PFSK-1 (cell line): Measurements from ENCODE around the gene METTL14. TPM values are rescaled to one million over a fixed set of nuclear protein-coding genes. Genes with fewer than 3 reads are reported as not detected.

Experiments
- FOXP2 ChIP-seq: optimal IDR thresholded peaks from 2 replicates; pipeline ENCODE3; 2011; ENCODE audit warnings: borderline replicate concordance, control low read depth, inconsistent platforms; ENCODE audit not compliant: insufficient read depth; ENCODE audit errors: extremely low read length, extremely low read depth
- POLR2AphosphoS5 ChIP-seq: IDR thresholded peaks from 2 replicates; pipeline ENCODE4 v1.6.1; 2012; ENCODE audit warnings: low read depth, mild to moderate bottlenecking, control low read depth, low read length, moderate library complexity
- SIN3A ChIP-seq: IDR thresholded peaks from 2 replicates; pipeline ENCODE4 v1.6.1; 2012; ENCODE audit warnings: mild to moderate bottlenecking, low read length, moderate library complexity, borderline replicate concordance; ENCODE audit not compliant: insufficient read depth
- TAF1 ChIP-seq: IDR thresholded peaks from 2 replicates; pipeline ENCODE4 v1.6.1; 2012; ENCODE audit warnings: low read length, control low read depth, borderline replicate concordance; ENCODE audit not compliant: insufficient read depth
- polyA plus RNA-seq: library from polyadenylated mRNA; unstranded; fragments of >200 nt; gene quantifications from one replicate; pipeline ENCODE4 v1.2.1, GENCODE V29; 2012; ENCODE audit warnings: low read depth, missing spikeins; ENCODE audit not compliant: insufficient read length
- TF ChIP-seq, protein P1 (sequence below), 2 experiments: IDR thresholded peaks; 2 replicates each; pipeline versions ENCODE4 v1.6.1 to v1.8.0; 2011 to 2012; ENCODE audit warnings: low read depth in 2 of 2, low read length in 2 of 2, control low read depth in 1 of 2, inconsistent platforms in 1 of 2, mild to moderate bottlenecking in 1 of 2, moderate library complexity in 1 of 2; ENCODE audit not compliant: insufficient read depth in 1 of 2

The METTL14 gene
- 7.2 TPM for polyA plus RNA-seq

DNA sequence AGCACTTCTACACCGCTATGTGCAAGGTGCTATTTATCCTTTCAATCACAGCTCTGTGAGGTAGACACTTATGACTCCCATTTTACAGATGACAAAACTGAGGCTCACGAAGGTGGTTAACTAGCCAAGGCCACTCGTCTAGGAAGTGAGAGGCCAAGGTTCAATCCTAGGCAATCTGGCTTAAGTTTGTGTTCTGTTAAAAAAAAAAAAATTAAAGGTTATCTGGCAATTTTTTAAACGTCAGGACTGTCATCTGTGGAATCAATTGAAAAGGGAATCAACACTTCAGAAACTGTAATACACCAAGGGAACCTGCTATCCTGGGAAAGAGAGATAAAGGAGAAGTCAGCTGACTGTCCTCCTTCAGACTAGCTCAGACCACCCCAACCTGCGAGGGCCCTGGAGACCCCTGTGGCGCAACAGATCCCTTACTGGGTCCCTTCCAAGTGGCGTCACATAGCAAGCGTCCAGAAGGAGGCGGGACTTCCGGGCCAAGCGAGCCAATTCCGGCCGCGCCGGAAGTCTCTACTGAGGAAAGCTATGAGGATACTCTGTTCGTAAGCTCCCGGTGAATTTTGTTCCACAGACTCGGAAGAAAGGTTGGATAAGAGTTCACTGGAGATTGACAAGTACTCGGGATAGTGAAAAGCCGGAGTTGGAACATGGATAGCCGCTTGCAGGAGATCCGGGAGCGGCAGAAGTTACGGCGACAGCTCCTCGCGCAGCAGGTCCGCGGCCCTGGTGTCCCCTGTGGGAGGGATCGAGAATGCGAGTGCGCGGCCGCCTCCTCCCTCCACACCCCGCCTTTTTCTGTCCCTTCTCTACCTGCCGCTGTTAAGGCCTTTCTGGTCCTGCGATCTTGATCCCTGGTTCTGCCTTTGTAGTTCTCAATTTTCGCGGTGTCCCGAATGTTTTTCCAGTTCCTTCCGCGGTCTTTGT lies at the start of gene METTL14:
TSS of gene METTL14 (plus strand) at position 520 of the 939 bp plus-strand sequence. CDS start at position 663, 143 bp downstream.
- peak; percentile 68; the same call in 1 of the 2 replicates for TF ChIP-seq TAF1
- peak; percentile 95 for TF ChIP-seq POLR2AphosphoS5
- peak; percentile 60; the same call in 1 of the 2 replicates for TF ChIP-seq SIN3A
- no peak for TF ChIP-seq FOXP2

DNA sequence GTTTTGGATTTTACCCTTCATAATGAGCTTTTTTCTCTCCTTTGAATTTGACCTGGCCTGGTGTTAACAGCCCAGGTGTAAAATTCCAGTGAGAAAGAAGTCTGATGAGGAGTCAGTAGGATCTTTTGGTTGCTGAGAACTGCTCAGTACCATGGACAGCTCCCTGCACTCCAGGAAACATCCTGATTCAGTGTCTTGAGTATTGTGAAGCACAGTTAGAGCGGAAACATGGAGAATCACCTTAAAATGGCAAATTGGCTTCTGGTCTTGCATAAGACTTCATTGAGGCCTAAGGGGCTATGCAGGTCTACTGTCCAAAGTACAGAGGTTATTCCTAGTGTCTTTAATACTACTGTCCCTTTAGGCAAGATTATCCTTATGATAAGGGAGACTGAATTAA lies 16.0 kb upstream of the METTL14 start:
- TF ChIP-seq, protein P1, sequence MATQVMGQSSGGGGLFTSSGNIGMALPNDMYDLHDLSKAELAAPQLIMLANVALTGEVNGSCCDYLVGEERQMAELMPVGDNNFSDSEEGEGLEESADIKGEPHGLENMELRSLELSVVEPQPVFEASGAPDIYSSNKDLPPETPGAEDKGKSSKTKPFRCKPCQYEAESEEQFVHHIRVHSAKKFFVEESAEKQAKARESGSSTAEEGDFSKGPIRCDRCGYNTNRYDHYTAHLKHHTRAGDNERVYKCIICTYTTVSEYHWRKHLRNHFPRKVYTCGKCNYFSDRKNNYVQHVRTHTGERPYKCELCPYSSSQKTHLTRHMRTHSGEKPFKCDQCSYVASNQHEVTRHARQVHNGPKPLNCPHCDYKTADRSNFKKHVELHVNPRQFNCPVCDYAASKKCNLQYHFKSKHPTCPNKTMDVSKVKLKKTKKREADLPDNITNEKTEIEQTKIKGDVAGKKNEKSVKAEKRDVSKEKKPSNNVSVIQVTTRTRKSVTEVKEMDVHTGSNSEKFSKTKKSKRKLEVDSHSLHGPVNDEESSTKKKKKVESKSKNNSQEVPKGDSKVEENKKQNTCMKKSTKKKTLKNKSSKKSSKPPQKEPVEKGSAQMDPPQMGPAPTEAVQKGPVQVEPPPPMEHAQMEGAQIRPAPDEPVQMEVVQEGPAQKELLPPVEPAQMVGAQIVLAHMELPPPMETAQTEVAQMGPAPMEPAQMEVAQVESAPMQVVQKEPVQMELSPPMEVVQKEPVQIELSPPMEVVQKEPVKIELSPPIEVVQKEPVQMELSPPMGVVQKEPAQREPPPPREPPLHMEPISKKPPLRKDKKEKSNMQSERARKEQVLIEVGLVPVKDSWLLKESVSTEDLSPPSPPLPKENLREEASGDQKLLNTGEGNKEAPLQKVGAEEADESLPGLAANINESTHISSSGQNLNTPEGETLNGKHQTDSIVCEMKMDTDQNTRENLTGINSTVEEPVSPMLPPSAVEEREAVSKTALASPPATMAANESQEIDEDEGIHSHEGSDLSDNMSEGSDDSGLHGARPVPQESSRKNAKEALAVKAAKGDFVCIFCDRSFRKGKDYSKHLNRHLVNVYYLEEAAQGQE (IDR thresholded peaks at IDR 0.05; ENCODE audit: insufficient read depth in 1 of 2, low read depth in 2 of 2, low read length in 2 of 2) = peak; percentile 83 to 89

DNA sequence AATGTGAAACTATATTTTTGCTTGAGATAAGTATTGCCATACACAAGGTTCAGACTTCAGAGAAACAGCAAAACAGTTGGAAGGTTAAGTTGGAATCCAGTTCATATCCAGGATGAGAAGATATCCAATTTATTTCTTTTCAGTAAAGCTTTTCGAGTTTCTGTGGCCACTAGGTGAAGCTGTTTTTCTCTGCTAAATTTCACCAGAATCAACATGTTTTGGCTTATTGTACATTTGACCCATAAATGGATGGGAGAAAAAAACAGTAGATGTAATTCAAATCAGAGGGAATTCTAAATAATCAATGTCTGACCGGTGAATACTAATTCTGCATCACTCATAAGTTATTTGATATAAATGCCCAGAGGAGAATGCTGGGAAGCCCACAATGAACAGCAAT lies 9.1 kb upstream of the METTL14 start:
- no peak for TF ChIP-seq FOXP2
- TF ChIP-seq TAF1 = no peak
- TF ChIP-seq, protein P1 (IDR thresholded peaks at IDR 0.05; ENCODE audit: insufficient read depth in 1 of 2, low read depth in 2 of 2, low read length in 2 of 2) = no peak
- no peak for TF ChIP-seq POLR2AphosphoS5
- no peak for TF ChIP-seq SIN3A

DNA sequence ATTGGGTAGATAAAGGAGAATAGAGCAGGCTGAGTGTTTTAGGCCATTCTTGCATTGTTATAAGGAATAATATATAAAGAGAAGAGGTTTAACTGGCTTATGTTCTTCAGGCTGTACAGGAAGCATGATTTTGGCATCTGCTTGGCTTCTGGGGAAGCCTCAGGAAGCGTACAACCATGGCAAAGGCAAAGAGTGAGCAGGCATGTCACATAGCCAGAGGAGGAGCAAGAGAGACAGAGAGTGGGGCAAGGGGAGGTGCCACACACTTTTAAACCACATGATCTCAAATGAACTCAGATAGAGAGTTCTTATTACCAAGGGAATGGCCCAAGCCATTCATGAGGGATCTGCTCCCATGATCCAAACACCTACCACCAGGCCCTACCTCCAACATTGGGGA lies 4.4 kb upstream of the METTL14 start:
- TF ChIP-seq FOXP2 = no peak

DNA sequence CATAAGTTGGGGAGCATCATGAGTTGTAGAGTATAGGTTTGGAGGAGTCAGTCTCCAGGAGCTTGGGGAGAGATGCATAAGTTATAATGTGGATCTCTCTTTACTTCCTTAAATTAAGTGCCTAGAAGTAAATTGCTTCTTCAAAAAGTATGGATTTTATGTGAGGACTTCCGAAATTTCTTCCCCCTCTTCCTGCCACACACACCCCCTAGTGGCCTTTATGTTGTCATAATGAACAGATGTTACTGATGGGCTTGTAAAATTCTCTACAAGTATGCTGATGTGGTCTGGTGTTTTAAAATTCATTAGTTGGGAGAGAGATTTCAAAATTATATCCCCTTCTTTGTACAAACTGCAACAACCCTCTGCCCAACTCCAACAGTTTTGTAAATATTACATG lies 2.3 kb upstream of the METTL14 start:
- no peak for TF ChIP-seq FOXP2
- no peak for TF ChIP-seq SIN3A
- TF ChIP-seq, protein P1 (IDR thresholded peaks at IDR 0.05; ENCODE audit: insufficient read depth in 1 of 2, low read depth in 2 of 2, low read length in 2 of 2) = no peak
- TF ChIP-seq TAF1 = no peak
- TF ChIP-seq POLR2AphosphoS5 = no peak

DNA sequence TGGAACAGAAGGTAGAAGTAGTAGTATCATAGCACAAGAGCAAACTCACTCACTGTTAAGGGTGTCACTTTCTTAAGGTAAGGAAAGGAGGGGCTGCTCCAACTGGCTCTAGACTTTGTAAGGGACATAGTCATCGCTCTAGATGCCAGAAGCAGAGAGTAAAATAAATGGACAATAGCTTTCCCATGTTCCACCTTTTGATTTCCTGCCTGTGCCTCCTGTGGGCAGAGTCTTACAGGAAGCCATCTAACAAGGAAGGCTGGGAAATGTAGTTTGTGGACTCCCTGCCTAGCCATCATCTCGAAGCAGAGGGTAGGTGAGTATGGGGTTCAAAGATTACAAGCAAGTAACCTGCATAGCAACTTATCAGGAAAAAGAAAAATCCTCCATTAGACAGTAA lies 1.7 kb upstream of the METTL14 start:
- TF ChIP-seq SIN3A (no peak), FOXP2 (no peak), POLR2AphosphoS5 (no peak), TAF1 (no peak)
- TF ChIP-seq, protein P1 (IDR thresholded peaks at IDR 0.05; ENCODE audit: insufficient read depth in 1 of 2, low read depth in 2 of 2, low read length in 2 of 2) = no peak
